Measurements from ENCODE around the gene CADPS.
A peak's percentile ranks its signal among the peaks of the same experiment; 100 is the strongest.

CADPS gene

DNA sequence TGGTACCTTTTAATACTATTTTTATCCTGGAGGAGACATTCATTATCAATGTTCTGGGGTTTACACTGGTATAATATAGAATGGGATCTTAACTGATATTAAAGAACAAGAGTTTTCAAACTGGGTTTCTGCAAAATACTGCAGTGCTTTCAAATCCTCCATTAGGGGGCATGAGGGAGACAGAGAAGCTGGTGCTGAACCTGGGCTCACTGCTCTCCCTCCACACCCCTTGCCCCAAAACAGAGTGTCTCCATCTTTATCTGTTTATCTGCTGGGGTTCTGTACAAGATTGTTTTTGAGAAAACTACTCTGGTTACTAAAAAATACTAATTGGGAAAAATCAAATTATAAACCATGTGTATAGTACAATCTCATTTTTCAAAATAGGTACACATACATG is 41.7 kb downstream of the CADPS start:
- peak; percentile 74 for ATAC-seq
- TF ChIP-seq RARB (CRISPR knock-in tag; IDR thresholded peaks at IDR 0.05) (no peak), SNAI2 (CRISPR knock-in tag; IDR thresholded peaks at IDR 0.05) (no peak), CSDC2 (CRISPR knock-in tag; IDR thresholded peaks at IDR 0.05) (no peak), ZNF70 (CRISPR knock-in tag; IDR thresholded peaks at IDR 0.05) (no peak), ESRRG (CRISPR knock-in tag; IDR thresholded peaks at IDR 0.05) (no peak), OSR1 (CRISPR knock-in tag; IDR thresholded peaks at IDR 0.05) (no peak), GLIS3 (CRISPR knock-in tag; IDR thresholded peaks at IDR 0.05) (no peak), ZC3H10 (CRISPR knock-in tag; IDR thresholded peaks at IDR 0.05) (no peak), ARNTL (CRISPR knock-in tag; IDR thresholded peaks at IDR 0.05; ENCODE audit: borderline replicate concordance, low read depth) (no peak)
- TF ChIP-seq, protein P1, sequence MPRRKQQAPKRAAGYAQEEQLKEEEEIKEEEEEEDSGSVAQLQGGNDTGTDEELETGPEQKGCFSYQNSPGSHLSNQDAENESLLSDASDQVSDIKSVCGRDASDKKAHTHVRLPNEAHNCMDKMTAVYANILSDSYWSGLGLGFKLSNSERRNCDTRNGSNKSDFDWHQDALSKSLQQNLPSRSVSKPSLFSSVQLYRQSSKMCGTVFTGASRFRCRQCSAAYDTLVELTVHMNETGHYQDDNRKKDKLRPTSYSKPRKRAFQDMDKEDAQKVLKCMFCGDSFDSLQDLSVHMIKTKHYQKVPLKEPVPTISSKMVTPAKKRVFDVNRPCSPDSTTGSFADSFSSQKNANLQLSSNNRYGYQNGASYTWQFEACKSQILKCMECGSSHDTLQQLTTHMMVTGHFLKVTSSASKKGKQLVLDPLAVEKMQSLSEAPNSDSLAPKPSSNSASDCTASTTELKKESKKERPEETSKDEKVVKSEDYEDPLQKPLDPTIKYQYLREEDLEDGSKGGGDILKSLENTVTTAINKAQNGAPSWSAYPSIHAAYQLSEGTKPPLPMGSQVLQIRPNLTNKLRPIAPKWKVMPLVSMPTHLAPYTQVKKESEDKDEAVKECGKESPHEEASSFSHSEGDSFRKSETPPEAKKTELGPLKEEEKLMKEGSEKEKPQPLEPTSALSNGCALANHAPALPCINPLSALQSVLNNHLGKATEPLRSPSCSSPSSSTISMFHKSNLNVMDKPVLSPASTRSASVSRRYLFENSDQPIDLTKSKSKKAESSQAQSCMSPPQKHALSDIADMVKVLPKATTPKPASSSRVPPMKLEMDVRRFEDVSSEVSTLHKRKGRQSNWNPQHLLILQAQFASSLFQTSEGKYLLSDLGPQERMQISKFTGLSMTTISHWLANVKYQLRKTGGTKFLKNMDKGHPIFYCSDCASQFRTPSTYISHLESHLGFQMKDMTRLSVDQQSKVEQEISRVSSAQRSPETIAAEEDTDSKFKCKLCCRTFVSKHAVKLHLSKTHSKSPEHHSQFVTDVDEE (CRISPR knock-in tag; IDR thresholded peaks at IDR 0.05), result no peak
- TF ChIP-seq, protein P2, sequence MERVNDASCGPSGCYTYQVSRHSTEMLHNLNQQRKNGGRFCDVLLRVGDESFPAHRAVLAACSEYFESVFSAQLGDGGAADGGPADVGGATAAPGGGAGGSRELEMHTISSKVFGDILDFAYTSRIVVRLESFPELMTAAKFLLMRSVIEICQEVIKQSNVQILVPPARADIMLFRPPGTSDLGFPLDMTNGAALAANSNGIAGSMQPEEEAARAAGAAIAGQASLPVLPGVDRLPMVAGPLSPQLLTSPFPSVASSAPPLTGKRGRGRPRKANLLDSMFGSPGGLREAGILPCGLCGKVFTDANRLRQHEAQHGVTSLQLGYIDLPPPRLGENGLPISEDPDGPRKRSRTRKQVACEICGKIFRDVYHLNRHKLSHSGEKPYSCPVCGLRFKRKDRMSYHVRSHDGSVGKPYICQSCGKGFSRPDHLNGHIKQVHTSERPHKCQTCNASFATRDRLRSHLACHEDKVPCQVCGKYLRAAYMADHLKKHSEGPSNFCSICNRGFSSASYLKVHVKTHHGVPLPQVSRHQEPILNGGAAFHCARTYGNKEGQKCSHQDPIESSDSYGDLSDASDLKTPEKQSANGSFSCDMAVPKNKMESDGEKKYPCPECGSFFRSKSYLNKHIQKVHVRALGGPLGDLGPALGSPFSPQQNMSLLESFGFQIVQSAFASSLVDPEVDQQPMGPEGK (CRISPR knock-in tag; IDR thresholded peaks at IDR 0.05; ENCODE audit: borderline replicate concordance), result no peak
- TF ChIP-seq, protein P3, sequence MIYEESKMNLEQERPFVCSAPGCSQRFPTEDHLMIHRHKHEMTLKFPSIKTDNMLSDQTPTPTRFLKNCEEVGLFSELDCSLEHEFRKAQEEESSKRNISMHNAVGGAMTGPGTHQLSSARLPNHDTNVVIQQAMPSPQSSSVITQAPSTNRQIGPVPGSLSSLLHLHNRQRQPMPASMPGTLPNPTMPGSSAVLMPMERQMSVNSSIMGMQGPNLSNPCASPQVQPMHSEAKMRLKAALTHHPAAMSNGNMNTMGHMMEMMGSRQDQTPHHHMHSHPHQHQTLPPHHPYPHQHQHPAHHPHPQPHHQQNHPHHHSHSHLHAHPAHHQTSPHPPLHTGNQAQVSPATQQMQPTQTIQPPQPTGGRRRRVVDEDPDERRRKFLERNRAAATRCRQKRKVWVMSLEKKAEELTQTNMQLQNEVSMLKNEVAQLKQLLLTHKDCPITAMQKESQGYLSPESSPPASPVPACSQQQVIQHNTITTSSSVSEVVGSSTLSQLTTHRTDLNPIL (CRISPR knock-in tag; IDR thresholded peaks at IDR 0.05; ENCODE audit: low read depth), result no peak
- TF ChIP-seq, protein P4, sequence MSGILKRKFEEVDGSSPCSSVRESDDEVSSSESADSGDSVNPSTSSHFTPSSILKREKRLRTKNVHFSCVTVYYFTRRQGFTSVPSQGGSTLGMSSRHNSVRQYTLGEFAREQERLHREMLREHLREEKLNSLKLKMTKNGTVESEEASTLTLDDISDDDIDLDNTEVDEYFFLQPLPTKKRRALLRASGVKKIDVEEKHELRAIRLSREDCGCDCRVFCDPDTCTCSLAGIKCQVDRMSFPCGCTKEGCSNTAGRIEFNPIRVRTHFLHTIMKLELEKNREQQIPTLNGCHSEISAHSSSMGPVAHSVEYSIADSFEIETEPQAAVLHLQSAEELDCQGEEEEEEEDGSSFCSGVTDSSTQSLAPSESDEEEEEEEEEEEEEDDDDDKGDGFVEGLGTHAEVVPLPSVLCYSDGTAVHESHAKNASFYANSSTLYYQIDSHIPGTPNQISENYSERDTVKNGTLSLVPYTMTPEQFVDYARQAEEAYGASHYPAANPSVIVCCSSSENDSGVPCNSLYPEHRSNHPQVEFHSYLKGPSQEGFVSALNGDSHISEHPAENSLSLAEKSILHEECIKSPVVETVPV (CRISPR knock-in tag; IDR thresholded peaks at IDR 0.05), result no peak
- TF ChIP-seq, protein P5, sequence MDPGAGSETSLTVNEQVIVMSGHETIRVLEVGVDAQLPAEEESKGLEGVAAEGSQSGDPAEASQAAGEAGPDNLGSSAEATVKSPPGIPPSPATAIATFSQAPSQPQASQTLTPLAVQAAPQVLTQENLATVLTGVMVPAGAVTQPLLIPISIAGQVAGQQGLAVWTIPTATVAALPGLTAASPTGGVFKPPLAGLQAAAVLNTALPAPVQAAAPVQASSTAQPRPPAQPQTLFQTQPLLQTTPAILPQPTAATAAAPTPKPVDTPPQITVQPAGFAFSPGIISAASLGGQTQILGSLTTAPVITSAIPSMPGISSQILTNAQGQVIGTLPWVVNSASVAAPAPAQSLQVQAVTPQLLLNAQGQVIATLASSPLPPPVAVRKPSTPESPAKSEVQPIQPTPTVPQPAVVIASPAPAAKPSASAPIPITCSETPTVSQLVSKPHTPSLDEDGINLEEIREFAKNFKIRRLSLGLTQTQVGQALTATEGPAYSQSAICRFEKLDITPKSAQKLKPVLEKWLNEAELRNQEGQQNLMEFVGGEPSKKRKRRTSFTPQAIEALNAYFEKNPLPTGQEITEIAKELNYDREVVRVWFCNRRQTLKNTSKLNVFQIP (CRISPR knock-in tag; IDR thresholded peaks at IDR 0.05; ENCODE audit: borderline replicate concordance, low read depth), result no peak

DNA sequence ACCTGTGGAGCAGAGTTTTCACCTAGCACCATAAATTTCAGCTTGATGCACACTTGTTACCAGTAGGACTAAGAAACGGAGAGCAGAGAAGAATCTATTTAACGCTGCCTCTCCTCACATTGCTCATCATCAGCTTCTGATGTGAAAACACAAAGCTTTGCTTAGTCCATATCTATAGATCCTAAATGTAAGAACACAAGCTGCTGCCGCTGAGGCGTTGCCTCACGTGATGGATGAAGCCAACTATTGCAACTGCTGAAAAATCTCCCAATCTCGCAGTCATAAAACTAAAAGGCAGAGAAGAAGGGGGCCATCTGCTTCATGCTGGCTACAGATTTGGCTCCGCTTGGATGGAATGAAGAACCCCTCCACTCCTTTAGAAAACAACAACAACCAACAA is 42.7 kb downstream of the CADPS start:
- no peak for ATAC-seq
- TF ChIP-seq TCF4 (CRISPR knock-in tag; IDR thresholded peaks at IDR 0.05; ENCODE audit: borderline replicate concordance) (no peak), OSR1 (CRISPR knock-in tag; IDR thresholded peaks at IDR 0.05) (no peak), ZNF8 (CRISPR knock-in tag; IDR thresholded peaks at IDR 0.05) (no peak), ZNF70 (CRISPR knock-in tag; IDR thresholded peaks at IDR 0.05) (no peak), BACH2 (CRISPR knock-in tag; IDR thresholded peaks at IDR 0.05; ENCODE audit: borderline replicate concordance) (no peak), RARB (CRISPR knock-in tag; IDR thresholded peaks at IDR 0.05) (no peak), SNAI2 (CRISPR knock-in tag; IDR thresholded peaks at IDR 0.05) (no peak)

DNA sequence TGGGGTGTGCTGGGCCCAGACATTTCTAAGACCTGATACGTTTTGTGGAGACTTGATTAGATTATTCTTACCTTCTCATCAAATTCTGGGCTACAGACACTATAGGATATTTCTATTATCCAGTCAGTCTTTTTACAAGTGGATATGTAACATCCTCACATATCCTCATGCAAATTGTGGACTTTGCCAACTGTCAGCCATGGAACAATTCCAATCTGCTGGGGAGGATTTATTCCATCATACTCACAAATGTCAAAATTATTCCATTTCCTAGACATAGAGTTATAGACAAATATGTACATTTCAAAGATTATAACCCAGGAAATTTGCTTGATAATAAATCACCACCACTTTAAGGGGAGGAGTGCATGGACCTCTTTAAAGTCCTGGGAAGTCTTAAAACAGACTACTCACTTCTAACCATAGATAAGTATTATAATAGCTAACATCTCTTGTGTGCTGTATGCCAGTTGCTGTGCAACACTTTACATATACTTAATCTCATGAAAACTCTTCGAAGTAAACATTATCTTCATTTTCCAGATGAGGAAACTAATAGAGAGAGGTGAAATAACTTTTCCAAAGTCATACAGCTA is 44.4 kb downstream of the CADPS start:
- ATAC-seq, result no peak
- no peak for TF ChIP-seq RARB (CRISPR knock-in tag; IDR thresholded peaks at IDR 0.05)
- TF ChIP-seq, protein P5 (CRISPR knock-in tag; IDR thresholded peaks at IDR 0.05; ENCODE audit: borderline replicate concordance, low read depth), result no peak
- no peak for TF ChIP-seq ZNF70 (CRISPR knock-in tag; IDR thresholded peaks at IDR 0.05)
- no peak for TF ChIP-seq ISL1 (CRISPR knock-in tag; IDR thresholded peaks at IDR 0.05)
- no peak for TF ChIP-seq CSDC2 (CRISPR knock-in tag; IDR thresholded peaks at IDR 0.05)
- TF ChIP-seq BACH2 (CRISPR knock-in tag; IDR thresholded peaks at IDR 0.05; ENCODE audit: borderline replicate concordance), result no peak
- no peak for TF ChIP-seq ZFP3 (CRISPR knock-in tag; IDR thresholded peaks at IDR 0.05)
- TF ChIP-seq, protein P1 (CRISPR knock-in tag; IDR thresholded peaks at IDR 0.05), result no peak
- TF ChIP-seq, protein P4 (CRISPR knock-in tag; IDR thresholded peaks at IDR 0.05), result no peak
- TF ChIP-seq TOX (CRISPR knock-in tag; IDR thresholded peaks at IDR 0.05; ENCODE audit: borderline replicate concordance), result no peak
- no peak for TF ChIP-seq OSR1 (CRISPR knock-in tag; IDR thresholded peaks at IDR 0.05)
- no peak for TF ChIP-seq ZC3H10 (CRISPR knock-in tag; IDR thresholded peaks at IDR 0.05)
- TF ChIP-seq TCF4 (CRISPR knock-in tag; IDR thresholded peaks at IDR 0.05; ENCODE audit: borderline replicate concordance), result no peak
- TF ChIP-seq ZNF565 (CRISPR knock-in tag; conservative IDR thresholded peaks at IDR 0.05; ENCODE audit: low read depth), result no peak
